IPS DF 19.7 (cell line): ENCODE data around the gene ATPAF1.
"Not testable (repeated sequence)": the region's sequence is repeated elsewhere in the genome, so short reads cannot be mapped to it uniquely, and the experiment has no call there.

ENCODE experiments used
- DNase-seq: peaks from one replicate; pipeline ENCODE4 v3.0.0-alpha.2; 2013; ENCODE audit warnings: low read depth, low spot score

ATPAF1 gene

GRCh38 chr1:46667782-46668760 is at the start of gene ATPAF1:
ATPAF1 (minus strand) TSS chr1:46668364; CDS start chr1:46668322, 42 bp downstream.
- DNase-seq: peak; percentile 75

- DNase-seq: no peak
Observed at GRCh38 chr1:46717654-46718053, 49.5 kb upstream of the ATPAF1 start.

GRCh38 chr1:46714976-46715375 is 46.8 kb upstream of the ATPAF1 start:
- DNase-seq: no peak

GRCh38 chr1:46708121-46708520 is 40.0 kb upstream of the ATPAF1 start:
- DNase-seq: no peak

GRCh38 chr1:46705408-46705807 is 37.2 kb upstream of the ATPAF1 start:
- DNase-seq: no peak

GRCh38 chr1:46703927-46704641 is 35.9 kb upstream of the ATPAF1 start:
- no peak for DNase-seq

GRCh38 chr1:46699666-46700065 is 31.5 kb upstream of the ATPAF1 start:
- no peak for DNase-seq

GRCh38 chr1:46697053-46697452 is 28.9 kb upstream of the ATPAF1 start:
- DNase-seq: no peak

GRCh38 chr1:46694676-46695075 is 26.5 kb upstream of the ATPAF1 start:
- not testable (repeated sequence) for DNase-seq

GRCh38 chr1:46692811-46693770 is 24.9 kb upstream of the ATPAF1 start:
- DNase-seq: no peak

GRCh38 chr1:46691997-46692790 is 24.0 kb upstream of the ATPAF1 start:
- DNase-seq: no peak

- no peak for DNase-seq
Observed at GRCh38 chr1:46690931-46691421, 22.8 kb upstream of the ATPAF1 start.

- no peak for DNase-seq
Observed at GRCh38 chr1:46689897-46690296, 21.7 kb upstream of the ATPAF1 start.

- no peak for DNase-seq
Observed at GRCh38 chr1:46689356-46689755, 21.2 kb upstream of the ATPAF1 start.

GRCh38 chr1:46687921-46688509 is 19.9 kb upstream of the ATPAF1 start:
- DNase-seq: no peak

- no peak for DNase-seq
Observed at GRCh38 chr1:46687093-46687659, 19.0 kb upstream of the ATPAF1 start.

GRCh38 chr1:46686255-46686654 is 18.1 kb upstream of the ATPAF1 start:
- no peak for DNase-seq

- DNase-seq: no peak
Observed at GRCh38 chr1:46684670-46685069, 16.5 kb upstream of the ATPAF1 start.

- DNase-seq: no peak
Observed at GRCh38 chr1:46682064-46682463, 13.9 kb upstream of the ATPAF1 start.
